Cardiac muscle cell (in vitro differentiated cells and primary cell): Measurements from ENCODE around the gene HPF1. TPM values are rescaled to one million over a fixed set of nuclear protein-coding genes. Genes with fewer than 3 reads are reported as not detected.

ENCODE experiments used
- DNase-seq, 2 donors: peaks; one replicate each; pipeline versions ENCODE4 v3.0.0 to v3.0.0-alpha.2; 2010 to 2017; ENCODE audit warnings: low read depth in 1 of 2, low spot score in 1 of 2
- H3K27ac ChIP-seq: fragments of 200-600 bp; sonication (generic); 2 replicates; pipeline ENCODE4 v1.5.1; 2016
- H3K27me3 ChIP-seq: fragments of 200-600 bp; sonication (generic); 2 replicates; pipeline ENCODE4 v1.6.0; 2016; ENCODE audit warnings: control low read depth
- H3K36me3 ChIP-seq: fragments of 200-600 bp; sonication (generic); 2 replicates; pipeline ENCODE4 v1.5.1; 2016; ENCODE audit warnings: control low read depth
- H3K4me1 ChIP-seq: fragments of 200-600 bp; sonication (generic); 2 replicates; pipeline ENCODE4 v1.8.1; 2017; ENCODE audit warnings: low read depth, mild to moderate bottlenecking, mixed run types
- H3K4me3 ChIP-seq: fragments of 200-600 bp; sonication (generic); 2 replicates; pipeline ENCODE4 v1.5.1; 2016; ENCODE audit warnings: mild to moderate bottlenecking
- H3K9me3 ChIP-seq: fragments of 200-600 bp; sonication (generic); 2 replicates; pipeline ENCODE4 v1.5.1; 2017; ENCODE audit warnings: low read depth, mild to moderate bottlenecking, control low read depth
- CTCF ChIP-seq: IDR thresholded peaks from 2 replicates; pipeline ENCODE4 v1.5.1; 2012; ENCODE audit warnings: low read depth, mild to moderate bottlenecking, low read length
- polyA plus RNA-seq: library from polyadenylated mRNA; unstranded; fragments of >200 nt; fragmentation: Nextera tagmentation; extraction: Ambion mirVana; gene quantifications from 2 replicates; pipeline ENCODE4 v1.2.1, GENCODE V29; 2016
- total RNA-seq: library from RNA; depleted of rRNA; stranded (reverse); fragments of >200 nt; gene quantifications from 2 replicates; pipeline ENCODE4 v1.2.3, GENCODE V29; 2016

HPF1 gene
- total and polyA plus RNA-seq, 2 experiments from 2014 or later, result 22.4 to 51.8 TPM

- Histone ChIP-seq H3K4me3 (no peak overlapping the region), H3K27ac (no peak overlapping the region), H3K9me3 (no peaks in the 10 kb centered on the region), H3K4me1 (no peaks in the 10 kb centered on the region), H3K27me3 (no peaks in the 10 kb centered on the region), H3K36me3 (peaks cover 8% of the 10 kb centered on the region)
- peak in 1 of 2 donors; percentile 54 for DNase-seq
- no peak for TF ChIP-seq CTCF
These were observed 75.2 kb downstream of the HPF1 start for GRCh38 chr4:169682372-169683047.

Other genes starting within 250 kb of the HPF1 start
- 5.1 and 11.3 TPM in 2 replicates for gene NEK1, start 145.4 kb downstream of the HPF1 start, total RNA-seq
- gene NEK1, start 145.4 kb downstream of the HPF1 start, polyA plus RNA-seq, result 17.0 and 27.1 TPM in 2 replicates
- gene CLCN3, start 137.4 kb downstream of the HPF1 start, total RNA-seq, result 34.8 and 48.7 TPM in 2 replicates
- 22.4 and 24.4 TPM in 2 replicates for gene CLCN3, start 137.4 kb downstream of the HPF1 start, polyA plus RNA-seq